GM12873 (cell line): ENCODE results near the gene PTPRN2.

Experiments
- CTCF ChIP-seq: IDR thresholded peaks from 2 replicates; pipeline ENCODE4 v1.5.1; 2012; ENCODE audit warnings: low read depth, mild to moderate bottlenecking, moderate library complexity, low read length, control low read depth; ENCODE audit not compliant: insufficient read depth; ENCODE audit errors: missing control alignments

The PTPRN2 gene

GRCh38 chr7:158124671-158125079 is 462.9 kb downstream of the PTPRN2 start:
- no peak for TF ChIP-seq CTCF

GRCh38 chr7:158123753-158124152 is 463.9 kb downstream of the PTPRN2 start:
- no peak for TF ChIP-seq CTCF

GRCh38 chr7:158123214-158123613 is 464.4 kb downstream of the PTPRN2 start:
- TF ChIP-seq CTCF: no peak

GRCh38 chr7:158121441-158122045 is 466.1 kb downstream of the PTPRN2 start:
- no peak for TF ChIP-seq CTCF

- no peak for TF ChIP-seq CTCF
Observed at GRCh38 chr7:158120716-158121115, 466.9 kb downstream of the PTPRN2 start.

GRCh38 chr7:158120316-158120715 is 467.3 kb downstream of the PTPRN2 start:
- no peak for TF ChIP-seq CTCF

- TF ChIP-seq CTCF: no peak
Observed at GRCh38 chr7:158117341-158118222, 470.0 kb downstream of the PTPRN2 start.
